HG02763 (cell line): ENCODE measurements around the gene ATP2C1.
"Not testable (repeated sequence)": the region's sequence is repeated elsewhere in the genome, so short reads cannot be mapped to it uniquely, and the experiment has no call there.

Source experiments
- ATAC-seq: cut with Tn5 transposase; IDR thresholded peaks from one replicate; pipeline ENCODE4 v1.9.1; 2021; ENCODE audit warnings: mild to moderate bottlenecking, moderate library complexity; ENCODE audit not compliant: unreplicated experiment

The ATP2C1 gene

GRCh38 chr3:131036200-131036816 lies 142.4 kb downstream of the ATP2C1 start:
- ATAC-seq = no peak

DNA sequence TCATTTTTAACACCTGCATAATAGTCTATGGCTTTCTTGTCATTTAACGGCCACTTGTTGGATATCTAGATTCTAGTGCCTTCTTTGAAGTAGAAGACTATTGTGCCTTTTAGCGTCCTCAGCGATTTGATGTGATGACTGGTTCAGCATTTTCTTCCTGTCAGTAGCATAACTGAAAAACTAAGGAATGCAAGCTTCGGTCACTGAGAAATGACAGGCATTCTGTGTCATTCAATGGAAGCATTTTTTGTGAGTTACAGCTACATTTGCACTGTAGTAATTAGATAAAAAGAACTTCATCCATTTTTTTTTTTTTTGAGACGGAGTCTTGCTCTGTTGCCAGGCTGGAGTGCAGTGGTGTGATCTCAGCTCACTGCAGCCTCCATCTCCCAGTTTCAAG lies 143.1 kb downstream of the ATP2C1 start:
- no peak for ATAC-seq

DNA sequence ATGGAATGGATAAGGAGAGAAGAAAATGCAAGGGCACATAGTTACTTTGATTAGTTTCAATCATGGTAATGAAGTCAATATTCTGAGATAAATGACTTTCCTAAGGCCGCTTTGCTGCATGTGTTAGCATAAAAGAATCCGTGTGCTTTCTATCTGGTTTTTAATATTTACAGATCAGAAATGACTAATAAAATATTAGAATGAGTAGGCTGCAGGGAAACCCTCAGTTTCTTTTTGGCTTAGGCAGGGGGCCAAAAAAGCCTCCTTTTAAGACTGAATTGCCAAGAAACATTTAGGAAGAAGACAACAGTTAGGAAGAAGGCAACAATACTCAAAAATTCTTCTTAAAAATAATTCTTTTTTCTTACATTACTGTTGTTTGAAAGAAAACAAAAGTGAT lies 144.4 kb downstream of the ATP2C1 start:
- ATAC-seq = no peak

- not testable (repeated sequence) for ATAC-seq
These were observed 148.5 kb downstream of the ATP2C1 start for GRCh38 chr3:131042271-131042985.

DNA sequence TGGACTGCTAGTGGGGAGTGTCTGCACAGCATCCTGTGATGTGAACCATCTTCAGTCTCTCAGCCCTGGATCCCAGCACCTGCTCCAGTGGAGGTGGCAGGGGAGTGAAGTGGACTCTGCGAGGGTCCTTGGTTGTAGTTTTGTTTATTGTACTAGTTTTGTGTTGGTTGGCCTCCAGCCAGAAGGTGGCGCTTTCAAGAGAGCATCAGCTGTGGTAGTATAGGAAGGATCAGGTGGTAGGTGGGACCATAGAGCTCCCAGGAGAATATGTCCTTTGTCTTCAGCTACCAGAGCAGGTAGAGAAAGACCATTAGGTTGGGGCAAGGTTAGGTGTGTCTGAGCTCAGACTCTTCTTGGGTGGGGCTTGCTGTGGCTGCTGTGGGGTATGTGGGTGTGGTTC lies 153.7 kb downstream of the ATP2C1 start:
- ATAC-seq = no peak

- ATAC-seq = no peak
These were observed 154.1 kb downstream of the ATP2C1 start for GRCh38 chr3:131048030-131048429.

DNA sequence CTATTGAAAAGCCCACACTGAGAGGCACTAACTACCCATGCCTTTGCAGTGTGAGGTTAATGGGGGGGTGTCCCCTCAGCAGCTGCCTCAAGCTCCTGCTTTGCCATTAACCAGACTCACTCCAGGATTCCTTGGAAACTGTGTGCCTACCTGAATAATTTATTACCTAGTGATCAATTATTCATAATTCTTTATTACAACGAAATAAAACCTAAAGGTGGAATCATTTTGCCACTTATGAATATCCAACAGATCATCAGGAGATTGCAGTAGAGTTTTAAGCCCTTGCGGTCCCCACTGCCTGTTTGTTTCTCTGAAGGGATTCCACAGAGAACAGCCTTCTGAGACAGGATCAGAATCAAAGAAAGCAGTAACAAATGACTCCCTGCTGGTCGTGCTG lies 156.1 kb downstream of the ATP2C1 start:
- ATAC-seq = no peak

DNA sequence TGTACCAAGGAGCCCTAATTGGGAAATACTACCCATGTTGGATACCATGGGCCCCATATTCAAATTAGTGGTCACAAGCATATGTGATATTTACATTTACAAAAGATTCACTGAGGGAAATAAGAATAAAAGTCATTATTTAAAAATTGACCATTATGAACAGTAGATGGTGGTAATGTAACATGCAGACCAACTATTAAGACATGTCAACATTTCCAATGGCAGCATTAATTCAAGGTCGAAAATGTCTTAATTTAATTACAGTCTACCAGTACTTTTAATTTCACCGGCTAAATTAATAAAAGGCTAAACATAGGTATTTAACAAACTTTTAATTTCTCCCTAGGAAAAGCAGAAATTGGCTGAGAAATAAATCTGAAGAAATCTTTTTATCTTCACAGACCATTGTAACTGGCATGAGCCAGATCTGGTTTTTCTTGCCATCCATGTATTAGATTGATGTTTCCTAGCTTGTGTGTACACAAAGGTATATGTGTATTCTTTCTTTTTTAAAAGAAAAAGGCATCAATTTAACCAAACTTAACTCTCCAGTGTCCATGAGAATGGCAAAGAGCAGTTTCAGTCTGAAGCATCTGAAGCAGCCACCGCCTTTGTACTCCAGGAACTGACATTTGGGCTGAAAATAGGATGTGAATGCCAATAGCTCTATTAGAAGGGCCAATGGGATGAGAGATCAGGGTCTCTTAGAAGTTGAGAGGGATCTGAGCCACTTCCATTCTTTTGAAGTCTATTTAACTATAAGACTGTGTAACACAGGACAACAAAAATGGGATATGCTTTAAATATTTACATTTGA lies 159.4 kb downstream of the ATP2C1 start:
- ATAC-seq = no peak
